ENCODE data around the gene CSGALNACT2.

Gene CSGALNACT2

DNA sequence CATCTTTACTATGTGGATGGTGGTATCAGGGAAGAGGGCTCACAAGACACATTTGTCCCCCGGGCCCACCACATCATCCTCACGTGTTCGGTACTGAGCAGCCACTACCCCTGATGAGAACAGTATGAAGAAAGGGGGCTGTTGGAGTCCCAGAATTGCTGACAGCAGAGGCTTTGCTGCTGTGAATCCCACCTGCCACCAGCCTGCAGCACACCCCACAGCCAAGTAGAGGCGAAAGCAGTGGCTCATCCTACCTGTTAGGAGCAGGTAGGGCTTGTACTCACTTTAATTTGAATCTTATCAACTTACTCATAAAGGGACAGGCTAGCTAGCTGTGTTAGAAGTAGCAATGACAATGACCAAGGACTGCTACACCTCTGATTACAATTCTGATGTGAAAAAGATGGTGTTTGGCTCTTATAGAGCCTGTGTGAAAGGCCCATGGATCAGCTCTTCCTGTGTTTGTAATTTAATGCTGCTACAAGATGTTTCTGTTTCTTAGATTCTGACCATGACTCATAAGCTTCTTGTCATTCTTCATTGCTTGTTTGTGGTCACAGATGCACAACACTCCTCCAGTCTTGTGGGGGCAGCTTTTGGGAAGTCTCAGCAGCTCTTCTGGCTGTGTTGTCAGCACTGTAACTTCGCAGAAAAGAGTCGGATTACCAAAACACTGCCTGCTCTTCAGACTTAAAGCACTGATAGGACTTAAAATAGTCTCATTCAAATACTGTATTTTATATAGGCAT is 9.1 kb upstream of the CSGALNACT2 start:
- H3K4me2 ChIP-seq, result peak overlapping the region; percentile 42
- no peaks in the 10 kb centered on the region for H3K9me3 ChIP-seq
- H3K4me1 ChIP-seq, result peaks cover 71% of the 10 kb centered on the region
- H3K4me3 ChIP-seq, result no peak overlapping the region
- no peak for TF ChIP-seq Cebpa-rat (IDR thresholded peaks at IDR 0.05)
- H3K27me3 ChIP-seq, result no peaks in the 10 kb centered on the region
- no peak overlapping the region for H3K9ac ChIP-seq
- no peak overlapping the region for H3K27ac ChIP-seq
- no peaks in the 10 kb centered on the region for H3K36me3 ChIP-seq
- H4K20me1 ChIP-seq, result no peaks in the 10 kb centered on the region

DNA sequence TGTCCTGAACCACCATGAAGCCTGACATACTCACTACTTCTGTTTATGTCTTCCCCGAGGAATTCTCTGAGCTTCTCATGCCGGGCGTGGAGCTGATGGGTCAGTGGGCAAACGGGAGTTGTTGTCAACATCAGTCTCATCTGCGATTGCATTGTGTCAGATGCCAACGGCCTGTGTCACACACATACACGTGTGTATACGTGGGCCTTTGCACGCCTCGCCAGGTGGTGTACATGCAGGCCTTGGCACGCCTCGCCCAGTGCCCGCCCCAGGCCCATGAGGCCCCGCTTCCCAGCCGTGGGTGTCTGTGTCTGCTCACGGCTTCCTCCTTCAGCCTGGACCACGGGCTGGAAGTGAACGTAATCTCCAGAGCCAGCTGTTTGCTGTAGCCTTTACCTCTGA is 7.5 kb upstream of the CSGALNACT2 start:
- Histone ChIP-seq H3K9ac (no peak overlapping the region), H3K4me1 (peaks cover 66% of the 10 kb centered on the region), H3K9me3 (no peaks in the 10 kb centered on the region), H3K36me3 (no peaks in the 10 kb centered on the region), H3K27me3 (no peaks in the 10 kb centered on the region), H3K27ac (no peak overlapping the region), H4K20me1 (no peaks in the 10 kb centered on the region), H3K4me2 (no peak overlapping the region), H3K4me3 (no peak overlapping the region)
- no peak for TF ChIP-seq Cebpa-rat (IDR thresholded peaks at IDR 0.05)

DNA sequence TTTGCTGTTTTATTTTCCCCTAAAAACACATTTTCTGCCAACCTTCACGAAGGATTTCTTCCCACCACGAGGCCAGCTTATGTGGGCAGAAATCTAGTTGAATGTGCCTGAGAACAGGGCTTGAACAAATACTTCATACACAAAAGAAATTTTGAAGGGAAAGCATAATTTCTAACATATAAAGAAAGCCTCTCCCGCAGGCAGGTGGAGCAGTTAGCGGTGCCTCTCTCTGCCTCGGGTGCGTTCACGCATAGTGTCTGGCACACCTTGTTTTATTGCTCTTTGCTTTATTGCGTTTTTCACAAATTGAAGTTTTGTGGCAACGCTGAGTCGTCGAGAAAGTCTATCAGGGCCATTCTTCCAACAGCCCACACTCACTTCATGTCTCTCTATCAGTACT is 7.0 kb upstream of the CSGALNACT2 start:
- H3K27me3 ChIP-seq, result no peaks in the 10 kb centered on the region
- TF ChIP-seq Cebpa-rat (IDR thresholded peaks at IDR 0.05), result no peak
- no peak overlapping the region for H3K27ac ChIP-seq
- H3K4me2 ChIP-seq, result no peak overlapping the region
- peaks cover 65% of the 10 kb centered on the region for H3K4me1 ChIP-seq
- no peaks in the 10 kb centered on the region for H3K36me3 ChIP-seq
- no peak overlapping the region for H3K9ac ChIP-seq
- H3K9me3 ChIP-seq, result no peaks in the 10 kb centered on the region
- H4K20me1 ChIP-seq, result no peaks in the 10 kb centered on the region
- H3K4me3 ChIP-seq, result no peak overlapping the region

DNA sequence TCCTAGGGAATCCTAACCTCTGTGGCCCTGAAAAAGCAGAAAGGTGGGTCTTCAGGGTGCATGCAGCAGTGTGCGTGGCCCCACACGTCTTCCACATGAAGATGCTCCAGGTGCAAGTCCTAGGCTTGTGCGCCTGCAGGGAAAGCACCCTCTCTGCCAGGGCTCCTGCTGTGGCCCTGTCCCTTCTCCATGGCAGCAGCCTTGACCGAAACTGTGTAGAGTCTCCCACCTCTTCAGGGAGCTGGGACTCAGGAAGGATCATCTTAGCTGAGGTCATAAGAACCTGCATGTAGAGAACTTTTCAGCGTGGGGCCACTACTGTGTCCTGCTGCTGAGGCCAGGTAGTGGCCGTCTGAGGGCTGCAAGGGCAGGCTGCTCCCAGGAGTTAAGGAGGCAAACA is 6.3 kb upstream of the CSGALNACT2 start:
- peaks cover 63% of the 10 kb centered on the region for H3K4me1 ChIP-seq
- H3K4me2 ChIP-seq, result no peak overlapping the region
- H3K9ac ChIP-seq, result no peak overlapping the region
- H3K27ac ChIP-seq, result no peak overlapping the region
- H3K9me3 ChIP-seq, result no peaks in the 10 kb centered on the region
- H4K20me1 ChIP-seq, result no peaks in the 10 kb centered on the region
- no peaks in the 10 kb centered on the region for H3K27me3 ChIP-seq
- no peak overlapping the region for H3K4me3 ChIP-seq
- no peaks in the 10 kb centered on the region for H3K36me3 ChIP-seq
- TF ChIP-seq Cebpa-rat (IDR thresholded peaks at IDR 0.05), result no peak

DNA sequence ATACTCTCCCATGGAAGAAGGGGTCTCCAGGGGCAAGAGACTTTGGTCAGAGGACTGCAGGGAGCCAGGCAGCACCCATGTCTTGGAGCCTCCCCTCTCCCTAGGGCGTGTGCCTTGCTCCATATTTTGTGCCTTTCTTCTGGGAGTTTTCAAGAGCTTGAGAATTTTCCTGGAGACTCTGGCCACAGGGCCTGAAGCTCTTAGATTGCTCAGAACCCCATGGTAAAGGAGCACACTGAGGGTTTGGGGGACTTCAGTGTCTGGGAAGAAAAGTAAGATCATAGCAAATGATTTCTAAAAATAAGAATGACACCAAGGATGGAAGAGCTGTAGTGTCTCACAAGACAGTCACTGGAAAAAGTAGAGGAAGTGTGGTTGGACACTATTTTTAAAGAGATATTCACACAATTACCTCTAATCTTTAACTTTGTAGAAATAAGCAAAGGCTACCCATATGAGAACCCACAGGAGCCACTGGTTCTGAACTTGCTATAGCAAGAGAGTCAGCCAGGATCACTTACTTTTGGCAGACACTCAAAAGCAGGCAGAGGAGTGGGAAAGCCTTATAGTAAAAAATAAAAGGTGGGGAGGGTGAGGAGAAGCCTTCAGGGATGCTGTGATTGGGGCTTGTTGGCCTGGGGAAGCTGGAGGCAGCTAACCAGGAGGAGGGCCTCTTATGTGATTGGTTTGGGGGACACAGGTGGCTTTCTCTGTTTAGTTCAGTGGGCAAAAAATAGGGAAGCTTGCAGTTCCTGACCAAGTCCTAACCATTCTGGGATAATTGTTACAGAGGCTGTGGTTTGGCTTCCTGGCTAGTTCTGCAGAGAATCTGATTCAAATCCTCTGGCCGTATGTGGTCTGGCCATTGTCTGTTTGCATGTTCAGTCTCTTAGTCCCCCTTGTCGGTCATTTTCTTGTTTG is 5.1 kb upstream of the CSGALNACT2 start:
- Histone ChIP-seq H3K36me3 (no peaks in the 10 kb centered on the region), H3K4me1 (peaks cover 59% of the 10 kb centered on the region), H3K4me3 (no peak overlapping the region), H3K9ac (no peak overlapping the region), H3K4me2 (peak overlapping the region; percentile 31; the same call in 1 of the 2 replicates), H3K27me3 (no peaks in the 10 kb centered on the region), H3K27ac (no peak overlapping the region), H4K20me1 (no peaks in the 10 kb centered on the region), H3K9me3 (no peaks in the 10 kb centered on the region)
- no peak for TF ChIP-seq Cebpa-rat (IDR thresholded peaks at IDR 0.05)

DNA sequence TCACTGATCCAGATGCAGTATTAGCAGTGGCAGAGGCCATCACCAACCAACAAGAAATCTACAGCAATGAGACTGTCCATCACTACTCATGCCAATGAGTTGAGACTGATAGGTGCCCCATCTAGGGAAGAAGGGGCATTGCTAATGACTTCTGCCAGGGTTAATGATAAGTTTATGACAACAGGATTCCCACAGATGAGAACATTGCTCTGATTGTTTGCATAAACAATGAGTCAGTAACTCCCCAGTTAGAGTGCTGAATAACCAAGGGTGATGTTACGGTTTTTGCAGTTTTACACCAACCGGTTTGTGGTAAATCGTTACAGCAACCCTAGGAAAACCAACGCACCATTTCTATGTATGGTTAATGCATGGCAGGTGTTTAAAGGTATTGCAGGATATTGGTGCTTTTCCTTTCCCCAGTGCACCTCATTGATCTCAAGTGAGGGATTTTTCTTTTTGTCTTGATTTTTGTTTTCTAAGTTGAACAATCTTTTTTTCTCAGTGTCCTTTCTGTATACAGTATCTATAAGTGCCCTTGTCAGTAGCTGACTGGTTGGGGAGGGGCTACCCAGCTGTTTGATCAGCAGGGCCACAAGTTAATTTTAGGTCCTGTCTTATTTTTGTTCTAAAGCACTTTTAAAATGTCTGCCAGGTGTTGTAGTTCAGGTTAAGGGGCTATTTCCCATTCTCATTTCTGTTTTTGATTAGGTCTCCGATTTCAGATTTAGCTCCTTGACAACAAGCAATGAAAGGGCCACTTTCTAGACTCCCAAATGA is 3.9 kb upstream of the CSGALNACT2 start:
- Histone ChIP-seq H3K4me3 (no peak overlapping the region), H3K4me2 (no peak overlapping the region), H3K4me1 (peaks cover 51% of the 10 kb centered on the region), H3K9ac (no peak overlapping the region), H3K36me3 (no peaks in the 10 kb centered on the region), H3K9me3 (no peaks in the 10 kb centered on the region), H4K20me1 (0 out of 2 replicates have a peak, but pooled peaks cover under 1% of the 10 kb centered on the region), H3K27ac (no peak overlapping the region), H3K27me3 (no peaks in the 10 kb centered on the region)
- no peak for TF ChIP-seq Cebpa-rat (IDR thresholded peaks at IDR 0.05)

DNA sequence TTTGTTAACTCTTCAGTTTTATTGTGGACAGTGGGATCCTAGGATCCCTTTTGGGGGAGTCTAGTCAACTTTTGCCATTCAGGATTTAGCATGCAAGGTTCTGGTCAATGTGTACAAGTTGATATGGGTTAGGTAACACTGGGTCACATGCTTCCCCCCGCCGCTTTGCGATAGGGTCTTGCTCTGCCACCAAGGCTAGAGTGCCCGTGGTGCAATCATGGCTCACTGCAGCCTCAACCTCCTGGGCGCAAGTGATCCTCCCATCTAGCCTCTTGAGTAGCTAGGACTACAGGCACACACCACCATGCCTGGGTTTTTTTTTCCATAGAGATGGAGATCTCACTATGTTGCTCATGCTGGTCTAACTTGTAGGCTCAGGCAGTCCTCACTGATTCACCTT is 3.2 kb upstream of the CSGALNACT2 start:
- Histone ChIP-seq H3K36me3 (no peaks in the 10 kb centered on the region), H3K4me2 (no peak overlapping the region), H3K4me3 (no peak overlapping the region), H4K20me1 (peaks cover 8% of the 10 kb centered on the region; the same call in 1 of the 2 replicates), H3K9me3 (no peaks in the 10 kb centered on the region), H3K27ac (no peak overlapping the region), H3K9ac (no peak overlapping the region), H3K4me1 (peaks cover 52% of the 10 kb centered on the region), H3K27me3 (no peaks in the 10 kb centered on the region)
- TF ChIP-seq Cebpa-rat (IDR thresholded peaks at IDR 0.05), result no peak

DNA sequence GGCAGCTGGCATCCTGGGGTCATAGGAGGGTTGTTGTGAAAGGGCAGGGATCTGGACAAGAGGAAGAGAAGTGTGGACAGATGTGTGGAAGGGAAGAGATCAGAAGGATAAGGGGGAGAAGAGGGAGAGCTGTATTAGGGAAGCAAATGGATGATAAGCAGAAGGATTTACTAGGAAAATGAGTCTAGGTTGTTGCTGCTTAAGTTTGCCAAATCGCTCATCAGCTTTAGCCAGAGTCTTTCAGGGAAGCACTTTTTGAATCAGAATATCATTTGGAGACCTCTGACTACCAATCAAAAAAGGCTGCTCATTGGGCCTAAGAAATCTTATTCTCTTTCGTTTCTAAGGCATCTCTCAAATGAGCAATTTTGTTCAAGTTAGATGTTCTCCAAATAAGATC is 2.6 kb upstream of the CSGALNACT2 start:
- no peak for TF ChIP-seq Cebpa-rat (IDR thresholded peaks at IDR 0.05)
- H3K27ac ChIP-seq, result no peak overlapping the region
- H3K4me2 ChIP-seq, result no peak overlapping the region
- no peaks in the 10 kb centered on the region for H3K27me3 ChIP-seq
- H3K4me1 ChIP-seq, result peaks cover 57% of the 10 kb centered on the region
- H3K36me3 ChIP-seq, result no peaks in the 10 kb centered on the region
- H3K9ac ChIP-seq, result no peak overlapping the region
- H3K9me3 ChIP-seq, result no peaks in the 10 kb centered on the region
- H3K4me3 ChIP-seq, result no peak overlapping the region
- H4K20me1 ChIP-seq, result peaks cover 10% of the 10 kb centered on the region; the same call in 1 of the 2 replicates

DNA sequence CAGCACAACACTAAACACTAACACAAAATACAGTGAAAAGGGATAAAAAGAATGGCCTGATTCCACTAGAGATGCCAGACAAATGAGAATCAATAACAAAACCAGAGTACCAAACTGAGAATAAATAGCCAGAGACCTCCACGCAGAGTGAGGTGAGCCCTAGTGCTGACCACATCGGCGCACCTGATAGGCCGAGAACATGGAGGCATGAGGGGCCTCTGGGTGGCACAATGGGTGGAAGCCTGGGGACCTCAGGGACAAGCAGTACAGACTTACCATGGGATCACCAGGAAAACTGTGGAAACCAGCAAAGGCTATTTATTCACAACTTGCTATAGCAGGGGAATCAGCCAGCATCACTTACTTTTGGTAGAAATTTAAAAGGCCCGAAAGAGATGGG is 1.8 kb upstream of the CSGALNACT2 start:
- Histone ChIP-seq H3K4me2 (peak overlapping the region; percentile 81), H3K27me3 (no peaks in the 10 kb centered on the region), H3K4me1 (peaks cover 62% of the 10 kb centered on the region), H3K4me3 (no peak overlapping the region), H3K36me3 (no peaks in the 10 kb centered on the region), H3K27ac (no peak overlapping the region), H4K20me1 (peaks cover 10% of the 10 kb centered on the region; the same call in 1 of the 2 replicates), H3K9ac (no peak overlapping the region), H3K9me3 (no peaks in the 10 kb centered on the region)
- no peak for TF ChIP-seq Cebpa-rat (IDR thresholded peaks at IDR 0.05)

Data from BLaER1 (cell line).